GM23338 (cell line): Measurements from ENCODE around the gene NACAD. TPM values are rescaled to one million over a fixed set of nuclear protein-coding genes. Genes with fewer than 3 reads are reported as not detected.
"Not testable (repeated sequence)": the region's sequence is repeated elsewhere in the genome, so short reads cannot be mapped to it uniquely, and the experiment has no call there.

Experiments
- ATAC-seq: fragments of 200-7000 bp; cut with Tn5 transposase; 3 replicates; pipeline ENCODE4 v1.9.1; 2020
- DNase-seq: peaks from one replicate; pipeline ENCODE4 v3.0.0-alpha.2; 2015; ENCODE audit warnings: low spot score
- H2AFZ ChIP-seq: fragments of 200-600 bp; sonication (generic); 2 replicates; pipeline ENCODE4 v1.8.0; 2016; ENCODE audit warnings: antibody characterized with exemption, mild to moderate bottlenecking, moderate library complexity
- H3F3A ChIP-seq: fragments of 200-600 bp; sonication (generic); replicated peaks from 2 replicates; pipeline ENCODE4 v1.8.0; 2017; ENCODE audit warnings: antibody characterized with exemption, mixed run types, low read depth
- H3K27ac ChIP-seq: fragments of 200-600 bp; sonication (generic); 2 replicates; pipeline ENCODE4 v1.6.1; 2016; ENCODE audit warnings: low read depth
- H3K27me3 ChIP-seq: fragments of 200-600 bp; sonication (generic); 2 replicates; pipeline ENCODE4 v1.8.0; 2016; ENCODE audit warnings: mild to moderate bottlenecking, mixed run types, moderate library complexity; ENCODE audit not compliant: insufficient read depth
- H3K36me3 ChIP-seq: fragments of 200-600 bp; sonication (generic); 2 replicates; pipeline ENCODE4 v1.8.0; 2016; ENCODE audit warnings: mild to moderate bottlenecking; ENCODE audit not compliant: insufficient read depth
- H3K4me1 ChIP-seq: fragments of 200-600 bp; sonication (generic); 2 replicates; pipeline ENCODE4 v1.8.0; 2016; ENCODE audit warnings: mild to moderate bottlenecking, moderate library complexity; ENCODE audit not compliant: insufficient read depth
- H3K4me2 ChIP-seq: fragments of 200-600 bp; sonication (generic); 2 replicates; pipeline ENCODE4 v1.7.1; 2017; ENCODE audit warnings: mixed run types
- H3K4me3 ChIP-seq: fragments of 200-600 bp; sonication (generic); 2 replicates; pipeline ENCODE4 v1.6.1; 2016; ENCODE audit warnings: mixed run types
- H3K79me2 ChIP-seq: fragments of 200-600 bp; sonication (generic); replicated peaks from 2 replicates; pipeline ENCODE4 v1.8.0; 2017; ENCODE audit warnings: mild to moderate bottlenecking; ENCODE audit not compliant: insufficient read depth
- H3K9me2 ChIP-seq: fragments of 200-600 bp; sonication (generic); 2 replicates; pipeline ENCODE4 v1.8.0; 2017; ENCODE audit not compliant: insufficient read depth
- H4K20me1 ChIP-seq: fragments of 200-600 bp; sonication (generic); replicated peaks from 2 replicates; pipeline ENCODE4 v1.8.0; 2017; ENCODE audit warnings: mild to moderate bottlenecking; ENCODE audit not compliant: insufficient read depth
- H3K27ac Mint-ChIP-seq: 2 replicates; pipeline ENCODE4 v1.8.0; 2020; ENCODE audit warnings: inconsistent platforms, mild to moderate bottlenecking, moderate library complexity, mixed read lengths
- H3K27me3 Mint-ChIP-seq: 3 replicates; pipeline ENCODE4 v1.8.0; 2022; ENCODE audit warnings: low read depth, mild to moderate bottlenecking, moderate library complexity, mixed read lengths, inconsistent platforms; ENCODE audit not compliant: insufficient read depth, poor library complexity
- H3K36me3 Mint-ChIP-seq: 3 replicates; pipeline ENCODE4 v1.8.0; 2021; ENCODE audit warnings: low read depth, mild to moderate bottlenecking, inconsistent platforms, moderate library complexity, mixed read lengths
- H3K4me1 Mint-ChIP-seq: 3 replicates; pipeline ENCODE4 v1.8.0; 2020; ENCODE audit warnings: mild to moderate bottlenecking, inconsistent platforms, mixed read lengths
- H3K4me3 Mint-ChIP-seq: 3 replicates; pipeline ENCODE4 v1.8.0; 2021; ENCODE audit warnings: moderate library complexity, mild to moderate bottlenecking, inconsistent platforms, mixed read lengths
- H3K9me3 Mint-ChIP-seq: 3 replicates; pipeline ENCODE4 v1.8.0; 2020; ENCODE audit warnings: moderate library complexity, mild to moderate bottlenecking, inconsistent platforms, mixed read lengths
- EZH2 ChIP-seq: fragments of 200-600 bp; sonication (generic); IDR thresholded peaks from one replicate; pipeline ENCODE4 v1.8.0; 2017; ENCODE audit warnings: antibody characterized with exemption, mild to moderate bottlenecking, low read depth; ENCODE audit not compliant: unreplicated experiment
- POLR2AphosphoS5 ChIP-seq: IDR thresholded peaks from 2 replicates; pipeline ENCODE4 v1.6.1; 2016; ENCODE audit warnings: antibody characterized with exemption, low read depth
- STAT1 ChIP-seq: IDR thresholded peaks from one replicate; pipeline ENCODE4 v1.6.1; 2016; ENCODE audit warnings: antibody characterized with exemption; ENCODE audit not compliant: unreplicated experiment
- ZNF462 ChIP-seq: fragments of 250-450 bp; sonication (Bioruptor Pico); IDR thresholded peaks from 2 replicates; pipeline ENCODE4 v1.5.0; 2020; ENCODE audit warnings: mild to moderate bottlenecking, moderate library complexity
- polyA plus RNA-seq: library from polyadenylated mRNA; unstranded; fragments of >200 nt; fragmentation: Nextera tagmentation; extraction: Ambion mirVana; gene quantifications from 2 replicates; pipeline ENCODE4 v1.2.1, GENCODE V29; 2016
- total RNA-seq: library from RNA; depleted of rRNA; stranded (reverse); fragments of >200 nt; shearing (Covaris generic); gene quantifications from 2 replicates; pipeline ENCODE4 v1.2.3, GENCODE V29; 2014

NACAD gene
- total and polyA plus RNA-seq, 2 experiments from 2014 or later = 6.1 to 11.2 TPM

DNA sequence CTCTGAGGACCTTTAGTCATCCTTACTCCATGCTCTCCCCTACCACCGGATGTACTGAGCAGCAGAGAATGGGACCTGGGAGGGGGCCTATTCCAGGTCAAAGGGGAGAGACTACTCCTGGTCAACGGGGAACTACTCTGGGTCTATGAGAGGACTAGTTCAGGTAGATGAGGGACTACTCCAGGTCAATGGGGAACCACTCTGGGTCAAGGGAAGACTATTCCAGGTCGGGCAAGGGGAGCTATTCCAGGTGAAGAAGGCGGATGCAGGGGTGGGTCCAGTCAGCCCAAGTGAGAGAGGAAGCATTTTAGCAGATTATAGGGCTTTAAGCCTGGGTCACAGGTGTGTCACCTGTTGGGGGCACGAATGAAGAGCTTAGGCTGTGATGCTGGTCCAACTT, 53.4 kb downstream of the NACAD start:
- Mint-ChIP-seq H3K9me3 (no peaks in the 10 kb centered on the region), H3K4me3 (no peak overlapping the region), H3K36me3 (peaks cover 12% of the 10 kb centered on the region), H3K4me1 (peaks cover 27% of the 10 kb centered on the region), H3K27me3 (peaks cover 4% of the 10 kb centered on the region), H3K27ac (no peak overlapping the region)
- peaks cover 4% of the 10 kb centered on the region for H4K20me1 ChIP-seq
- H3K4me1 ChIP-seq = peaks cover 7% of the 10 kb centered on the region; the same call in 1 of the 2 replicates
- no peak for DNase-seq
- H3K79me2 ChIP-seq = peaks cover 59% of the 10 kb centered on the region
- no peaks in the 10 kb centered on the region for H3K27me3 ChIP-seq
- H3F3A ChIP-seq = no peaks in the 10 kb centered on the region
- no peak for ATAC-seq
- no peak overlapping the region for H3K4me3 ChIP-seq
- peaks cover 4% of the 10 kb centered on the region; the same call in 1 of the 2 replicates for H3K36me3 ChIP-seq
- H3K27ac ChIP-seq = no peak overlapping the region; the same call in 1 of the 2 replicates
- H3K9me2 ChIP-seq = no peaks in the 10 kb centered on the region
- H3K4me2 ChIP-seq = no peak overlapping the region
- no peak overlapping the region for H2AFZ ChIP-seq
- TF ChIP-seq POLR2AphosphoS5 (no peak), ZNF462 (CRISPR knock-in tag) (no peak), EZH2 (no peak), STAT1 (no peak)

GRCh38 chr7:45034710-45035109, 54.1 kb downstream of the NACAD start:
- H3K4me3 ChIP-seq, H3K9me2 ChIP-seq, H3K27me3 Mint-ChIP-seq, DNase-seq, H3K27ac ChIP-seq, H3K36me3 ChIP-seq, H3K9me3 Mint-ChIP-seq, ATAC-seq, H3K27ac Mint-ChIP-seq, H3K36me3 Mint-ChIP-seq, H3K27me3 ChIP-seq, H3K4me3 Mint-ChIP-seq, H4K20me1 ChIP-seq, H2AFZ ChIP-seq, H3K4me1 ChIP-seq, H3F3A ChIP-seq, H3K4me2 ChIP-seq: not testable (repeated sequence)
- peaks cover 66% of the 10 kb centered on the region for H3K79me2 ChIP-seq
- peaks cover 27% of the 10 kb centered on the region for H3K4me1 Mint-ChIP-seq
